PC-3 (cell line): ENCODE results near the gene YAP1. TPM values are rescaled to one million over a fixed set of nuclear protein-coding genes. Genes with fewer than 3 reads are reported as not detected.
A peak's percentile ranks its signal among the peaks of the same experiment; 100 is the strongest.

Source experiments
- ATAC-seq: fragments of 200-7000 bp; cut with Tn5 transposase; 2 replicates; pipeline ENCODE4 v1.9.1; 2020; ENCODE audit warnings: mild to moderate bottlenecking, moderate library complexity
- BruUV-seq: library from RNA; stranded (reverse); fragments of 400-500 nt; replicated peaks from 2 replicates; lab custom pipeline; 2021; lab: Mats Ljungman, UMichigan
- CTCF ChIA-PET: fragments of 300-600 bp; sonication (Branson Sonifier 250); formaldehyde crosslinking; loops from one replicate; lab custom pipeline; 2022; ENCODE audit warnings: antibody characterized with exemption; lab: Charles Lee
- POLR2A ChIA-PET: fragments of 300-600 bp; sonication (Branson Sonifier 250); formaldehyde crosslinking; loops from one replicate; lab custom pipeline; 2022; ENCODE audit warnings: antibody characterized with exemption; ENCODE audit not compliant: unreplicated experiment; lab: Charles Lee
- DNase-seq: peaks from one replicate; pipeline ENCODE4 v3.0.0-alpha.2; 2015
- H2AFZ ChIP-seq: fragments of 300-600 bp; sonication (generic); 2 replicates; pipeline ENCODE4 v1.6.0; 2016; ENCODE audit warnings: antibody characterized with exemption, low read length
- H3F3A ChIP-seq: fragments of 300-600 bp; sonication (generic); one replicate; pipeline ENCODE4 v1.6.0; 2017; ENCODE audit warnings: antibody characterized with exemption, low read length, control low read depth, mild to moderate bottlenecking; ENCODE audit not compliant: unreplicated experiment
- H3K27ac ChIP-seq: fragments of 300-600 bp; sonication (generic); 2 replicates; pipeline ENCODE4 v1.5.1; 2016; ENCODE audit warnings: mild to moderate bottlenecking, low read length
- H3K27me3 ChIP-seq: fragments of 300-600 bp; sonication (generic); 2 replicates; pipeline ENCODE4 v1.6.1; 2016; ENCODE audit warnings: low read length, mixed read lengths
- H3K36me3 ChIP-seq: fragments of 300-600 bp; sonication (generic); 2 replicates; pipeline ENCODE4 v1.6.1; 2016; ENCODE audit warnings: low read depth, mixed run types, low read length, mixed read lengths
- H3K4me1 ChIP-seq: fragments of 300-600 bp; sonication (generic); 2 replicates; pipeline ENCODE4 v1.5.1; 2016; ENCODE audit warnings: low read length; ENCODE audit not compliant: insufficient read depth
- H3K4me2 ChIP-seq: fragments of 300-600 bp; sonication (generic); 2 replicates; pipeline ENCODE4 v1.6.0; 2016; ENCODE audit warnings: low read length
- H3K4me3 ChIP-seq: fragments of 300-600 bp; sonication (generic); 2 replicates; pipeline ENCODE4 v1.5.1; 2016; ENCODE audit warnings: mild to moderate bottlenecking, low read length, mixed read lengths
- H3K79me2 ChIP-seq: fragments of 300-600 bp; sonication (generic); 2 replicates; pipeline ENCODE4 v1.6.1; 2017; ENCODE audit warnings: low read length, mixed read lengths
- H3K9ac ChIP-seq: fragments of 300-600 bp; sonication (generic); 2 replicates; pipeline ENCODE4 v1.6.0; 2016; ENCODE audit warnings: mild to moderate bottlenecking, low read length
- H3K9me2 ChIP-seq: fragments of 300-600 bp; sonication (generic); replicated peaks from 2 replicates; pipeline ENCODE4 v1.6.1; 2016; ENCODE audit warnings: mixed run types, low read length, mixed read lengths
- H3K9me3 ChIP-seq: fragments of 300-600 bp; sonication (generic); 2 replicates; pipeline ENCODE4 v1.6.1; 2016; ENCODE audit warnings: low read length, mixed read lengths
- H4K20me1 ChIP-seq: fragments of 300-600 bp; sonication (generic); 2 replicates; pipeline ENCODE4 v1.6.1; 2016; ENCODE audit warnings: low read length, mixed read lengths
- CTCF ChIP-seq: fragments of 300-600 bp; sonication (generic); conservative IDR thresholded peaks from 2 replicates; pipeline ENCODE4 v1.5.1; 2017; ENCODE audit warnings: antibody characterized with exemption, low read depth, mild to moderate bottlenecking, low read length
- EZH2 ChIP-seq: fragments of 300-600 bp; sonication (generic); IDR thresholded peaks from one replicate; pipeline ENCODE4 v1.6.1; 2017; ENCODE audit warnings: antibody characterized with exemption, mild to moderate bottlenecking, low read length; ENCODE audit not compliant: unreplicated experiment
- EZH2phosphoT487 ChIP-seq: fragments of 300-600 bp; sonication (generic); IDR thresholded peaks from 2 replicates; pipeline ENCODE4 v1.6.1; 2018; ENCODE audit warnings: mild to moderate bottlenecking, antibody characterized with exemption, low read length, borderline replicate concordance
- intact Hi-C: fragments of 100-400 bp; cut with micrococcal nuclease; formaldehyde crosslinking; loops from 2 replicates; pipeline ENCODE4 v1.9.0; 2023
- total RNA-seq: library from RNA; depleted of rRNA; stranded (reverse); fragments of >200 nt; gene quantifications from 2 replicates; pipeline ENCODE4 v1.2.3, GENCODE V29; 2014

YAP1 gene
- total RNA-seq, 1 experiment from 2014 or later, result 104 TPM

- Histone ChIP-seq H3K4me3 (peak overlapping the region; percentile 70), H3K9me2 (no peaks in the 10 kb centered on the region), H3K9me3 (no peaks in the 10 kb centered on the region), H3K9ac (peak overlapping the region; percentile 89), H4K20me1 (peaks cover 5% of the 10 kb centered on the region; the same call in 1 of the 2 replicates), H3K27me3 (no peaks in the 10 kb centered on the region), H3K79me2 (peaks cover 60% of the 10 kb centered on the region), H3K36me3 (peaks cover 14% of the 10 kb centered on the region; the same call in 1 of the 2 replicates), H2AFZ (peak overlapping the region; percentile 73), H3K27ac (peak overlapping the region; percentile 87), H3F3A (peaks cover 4% of the 10 kb centered on the region), H3K4me1 (peaks cover 37% of the 10 kb centered on the region), H3K4me2 (peak overlapping the region; percentile 87)
- ATAC-seq, result peak; percentile 24
- no TSS peak for BruUV-seq
- intact Hi-C loops, result loop anchor here (2.0 to 5.0 kb wide), 5 partner anchors 116 to 664 kb away; partner anchors contain the start of genes ANGPTL5, BIRC2 and CEP126
- ChIA-PET CTCF (interaction anchor here (0.7 to 0.9 kb wide), 3 partner anchors 119 to 217 kb away, joined by 3 to 9 read pairs (median 5); no protein-coding TSS in a partner anchor), POLR2A (interaction anchor here (0.6 to 0.9 kb wide), 3 partner anchors 10 to 1756 kb away, joined by 6 to 14 read pairs (median 12); no protein-coding TSS in a partner anchor)
- TF ChIP-seq EZH2 (no peak), CTCF (peak; percentile 58)
- DNase-seq, result peak; percentile 79
Observed at GRCh38 chr11:102111011-102111786, 952 bp downstream of the YAP1 start.

- peak; percentile 98 for DNase-seq
Observed at GRCh38 chr11:102111787-102112508, 1.7 kb downstream of the YAP1 start.

More at GRCh38 chr11:102111787-102112508, 1.7 kb downstream of the YAP1 start:
- peak; percentile 67 for ATAC-seq
- peaks cover 45% of the 10 kb centered on the region for H3K4me1 ChIP-seq
- CTCF ChIA-PET, result no interaction called here
- no peaks in the 10 kb centered on the region for H3K9me2 ChIP-seq
- intact Hi-C loops, result loop anchor here (1.0 to 5.0 kb wide), 9 partner anchors 8 to 665 kb away; partner anchors contain the start of genes ANGPTL5, BIRC2 and CEP126
- peaks cover 20% of the 10 kb centered on the region; the same call in 1 of the 2 replicates for H3K36me3 ChIP-seq
- H3F3A ChIP-seq, result peaks cover 4% of the 10 kb centered on the region
- peaks cover 67% of the 10 kb centered on the region for H3K79me2 ChIP-seq
- no peaks in the 10 kb centered on the region for H3K9me3 ChIP-seq
- peak overlapping the region; percentile 87 for H3K4me2 ChIP-seq
- no peaks in the 10 kb centered on the region for H3K27me3 ChIP-seq
- peak overlapping the region; percentile 70 for H3K4me3 ChIP-seq
- peak overlapping the region; percentile 73 for H2AFZ ChIP-seq
- H3K27ac ChIP-seq, result peak overlapping the region; percentile 87
- BruUV-seq, result TSS peak; percentile 91
- H3K9ac ChIP-seq, result peak overlapping the region; percentile 89
- no peak for TF ChIP-seq EZH2
- TF ChIP-seq CTCF, result no peak
- TF ChIP-seq EZH2phosphoT487, result no peak
- POLR2A ChIA-PET, result interaction anchor here (0.6 kb wide), 1 partner anchor 9 kb away, joined by 6 read pairs; no protein-coding TSS in a partner anchor
- H4K20me1 ChIP-seq, result peaks cover 5% of the 10 kb centered on the region; the same call in 1 of the 2 replicates
